ENCODE results near the gene GALNT1. TPM values are rescaled to one million over a fixed set of nuclear protein-coding genes. Genes with fewer than 3 reads are reported as not detected.

GALNT1 gene
- total RNA-seq, 1 donor from 2014 or later = 47.8 TPM

- Histone ChIP-seq H3K4me3 (no peak overlapping the region), H3K27ac (replicated peaks) (no peak overlapping the region), H3K4me1 (peaks cover 27% of the 10 kb centered on the region), H3K27me3 (ENCODE audit: low read depth) (no peaks in the 10 kb centered on the region), H3K36me3 (peaks cover 35% of the 10 kb centered on the region), H3K9me3 (replicated peaks) (no peaks in the 10 kb centered on the region)
- DNase-seq = no peak
- no peak for TF ChIP-seq CTCF (IDR thresholded peaks at IDR 0.05; ENCODE audit: borderline replicate concordance)
- intact Hi-C loops (cut with micrococcal nuclease) = no loop called here
Measured at GRCh38 chr18:35705988-35706387, 124.4 kb downstream of the GALNT1 start.

- Histone ChIP-seq H3K9me3 (replicated peaks) (no peaks in the 10 kb centered on the region), H3K4me1 (peaks cover 27% of the 10 kb centered on the region), H3K27ac (replicated peaks) (no peak overlapping the region), H3K36me3 (peaks cover 42% of the 10 kb centered on the region), H3K4me3 (no peak overlapping the region), H3K27me3 (ENCODE audit: low read depth) (no peaks in the 10 kb centered on the region)
- no peak for TF ChIP-seq CTCF (IDR thresholded peaks at IDR 0.05; ENCODE audit: borderline replicate concordance)
- no peak for DNase-seq
- intact Hi-C loops (cut with micrococcal nuclease) = no loop called here
Measured at GRCh38 chr18:35707247-35707646, 125.7 kb downstream of the GALNT1 start.

GRCh38 chr18:35707674-35708073 lies 126.1 kb downstream of the GALNT1 start:
- H3K4me3 ChIP-seq = no peak overlapping the region
- no peak for TF ChIP-seq CTCF (IDR thresholded peaks at IDR 0.05; ENCODE audit: borderline replicate concordance)
- H3K27ac ChIP-seq (replicated peaks) = no peak overlapping the region
- intact Hi-C loops (cut with micrococcal nuclease) = no loop called here
- H3K4me1 ChIP-seq = peaks cover 25% of the 10 kb centered on the region
- DNase-seq = no peak
- no peaks in the 10 kb centered on the region for H3K9me3 ChIP-seq (replicated peaks)
- peaks cover 45% of the 10 kb centered on the region for H3K36me3 ChIP-seq
- H3K27me3 ChIP-seq (ENCODE audit: low read depth) = no peaks in the 10 kb centered on the region

GRCh38 chr18:35710581-35710980 lies 129.0 kb downstream of the GALNT1 start:
- peaks cover 16% of the 10 kb centered on the region for H3K4me1 ChIP-seq

GRCh38 chr18:35711227-35711626 lies 129.7 kb downstream of the GALNT1 start:
- H3K36me3 ChIP-seq = peaks cover 29% of the 10 kb centered on the region
- DNase-seq = no peak
- TF ChIP-seq CTCF (IDR thresholded peaks at IDR 0.05; ENCODE audit: borderline replicate concordance) = no peak
- no peak overlapping the region for H3K27ac ChIP-seq (replicated peaks)
- intact Hi-C loops (cut with micrococcal nuclease) = no loop called here
- H3K9me3 ChIP-seq (replicated peaks) = no peaks in the 10 kb centered on the region
- peaks cover 16% of the 10 kb centered on the region for H3K4me1 ChIP-seq
- H3K4me3 ChIP-seq = no peak overlapping the region
- H3K27me3 ChIP-seq (ENCODE audit: low read depth) = no peaks in the 10 kb centered on the region

More at GRCh38 chr18:35710581-35710980, 129.0 kb downstream of the GALNT1 start:
- intact Hi-C loops (cut with micrococcal nuclease) = no loop called here
- Histone ChIP-seq H3K4me3 (no peak overlapping the region), H3K36me3 (peaks cover 29% of the 10 kb centered on the region), H3K9me3 (replicated peaks) (no peaks in the 10 kb centered on the region), H3K27me3 (ENCODE audit: low read depth) (no peaks in the 10 kb centered on the region), H3K27ac (replicated peaks) (no peak overlapping the region)
- no peak for TF ChIP-seq CTCF (IDR thresholded peaks at IDR 0.05; ENCODE audit: borderline replicate concordance)
- DNase-seq = no peak

- Histone ChIP-seq H3K36me3 (peaks cover 29% of the 10 kb centered on the region), H3K9me3 (replicated peaks) (peaks cover 8% of the 10 kb centered on the region), H3K4me1 (no peaks in the 10 kb centered on the region), H3K4me3 (no peak overlapping the region), H3K27ac (replicated peaks) (no peak overlapping the region), H3K27me3 (ENCODE audit: low read depth) (no peaks in the 10 kb centered on the region)
- DNase-seq = no peak
- intact Hi-C loops (cut with micrococcal nuclease) = no loop called here
- no peak for TF ChIP-seq CTCF (IDR thresholded peaks at IDR 0.05; ENCODE audit: borderline replicate concordance)
Measured at GRCh38 chr18:35713545-35713944, 132.0 kb downstream of the GALNT1 start.

All from left ventricle myocardium inferior (tissue), 1 donor.